ENCODE data around the gene SSC5D. TPM values are rescaled to one million over a fixed set of nuclear protein-coding genes. Genes with fewer than 3 reads are reported as not detected.

SSC5D gene
- polyA plus RNA-seq, 3 donors from 2014 or later = not detected

DNA sequence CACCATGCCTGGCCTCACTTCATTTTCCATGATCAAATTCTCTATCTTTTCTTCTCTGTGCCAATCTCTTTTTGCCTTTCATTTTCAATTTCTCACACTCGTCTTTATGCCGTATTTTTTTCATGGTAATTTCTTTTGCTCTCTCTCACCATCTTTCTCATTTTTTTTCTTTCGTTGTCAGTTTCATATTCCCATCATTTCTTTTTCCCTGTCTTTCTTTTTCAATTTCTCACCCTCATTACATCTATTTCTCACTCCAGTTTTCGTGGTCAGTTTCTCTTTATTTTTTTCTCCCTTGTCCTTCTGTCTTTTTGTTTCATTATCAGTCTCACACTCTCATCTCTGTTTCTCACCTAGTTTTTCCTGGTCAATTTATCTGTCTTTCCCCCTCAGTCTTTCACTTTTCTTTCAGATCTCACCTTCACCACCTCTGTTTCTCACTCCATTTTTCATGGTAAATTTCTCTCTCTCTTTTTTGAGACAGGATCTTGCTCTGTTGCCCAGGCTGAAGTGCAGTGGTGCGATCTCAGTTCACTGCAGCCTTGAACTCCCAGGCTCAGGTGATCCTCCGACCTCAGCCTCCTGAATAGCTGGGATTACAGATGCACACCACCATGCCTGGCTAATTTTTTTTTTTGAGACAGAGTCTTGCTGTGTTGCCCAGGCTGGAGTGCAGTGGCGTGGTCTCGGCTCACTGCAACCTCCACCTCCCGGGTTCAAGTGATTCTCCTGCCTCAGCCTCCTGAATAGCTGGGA, 14.1 kb downstream of the SSC5D start:
- peak overlapping the region in 4 of 5 donors; percentile 2 to 36 (median 26) for H3K4me3 Mint-ChIP-seq
- H3K4me1 Mint-ChIP-seq = peaks cover 16 to 28% of the 10 kb centered on the region in 2 donors
- H3K27ac Mint-ChIP-seq = peak overlapping the region in 3 of 6 donors; percentile 2 to 23 (median 17)
- peaks cover 4 to 10% (median 6%) of the 10 kb centered on the region in 3 donors for H3K27me3 Mint-ChIP-seq (ENCODE audit: low read depth in 3 of 3)
- DNase-seq = no peak
- no peaks in the 10 kb centered on the region for H3K9me3 Mint-ChIP-seq
- H3K36me3 Mint-ChIP-seq = peaks cover 0 to 8% (median 0%) of the 10 kb centered on the region in 3 donors

- peaks cover 4 to 10% (median 8%) of the 10 kb centered on the region in 3 donors for H3K27me3 Mint-ChIP-seq (ENCODE audit: low read depth in 3 of 3)
- no peaks in the 10 kb centered on the region for H3K9me3 Mint-ChIP-seq
- H3K4me1 Mint-ChIP-seq = peaks cover 14 to 28% of the 10 kb centered on the region in 2 donors
- peak overlapping the region; percentile 87 to 90 (median 88) for H3K4me3 Mint-ChIP-seq
- peak overlapping the region; percentile 80 to 95 (median 88) for H3K27ac Mint-ChIP-seq
- peak; percentile 29 to 46 (median 30) for DNase-seq
- peaks cover 0 to 8% (median 0%) of the 10 kb centered on the region in 3 donors for H3K36me3 Mint-ChIP-seq
Observed at GRCh38 chr19:55503157-55503501, 14.9 kb downstream of the SSC5D start.

DNA sequence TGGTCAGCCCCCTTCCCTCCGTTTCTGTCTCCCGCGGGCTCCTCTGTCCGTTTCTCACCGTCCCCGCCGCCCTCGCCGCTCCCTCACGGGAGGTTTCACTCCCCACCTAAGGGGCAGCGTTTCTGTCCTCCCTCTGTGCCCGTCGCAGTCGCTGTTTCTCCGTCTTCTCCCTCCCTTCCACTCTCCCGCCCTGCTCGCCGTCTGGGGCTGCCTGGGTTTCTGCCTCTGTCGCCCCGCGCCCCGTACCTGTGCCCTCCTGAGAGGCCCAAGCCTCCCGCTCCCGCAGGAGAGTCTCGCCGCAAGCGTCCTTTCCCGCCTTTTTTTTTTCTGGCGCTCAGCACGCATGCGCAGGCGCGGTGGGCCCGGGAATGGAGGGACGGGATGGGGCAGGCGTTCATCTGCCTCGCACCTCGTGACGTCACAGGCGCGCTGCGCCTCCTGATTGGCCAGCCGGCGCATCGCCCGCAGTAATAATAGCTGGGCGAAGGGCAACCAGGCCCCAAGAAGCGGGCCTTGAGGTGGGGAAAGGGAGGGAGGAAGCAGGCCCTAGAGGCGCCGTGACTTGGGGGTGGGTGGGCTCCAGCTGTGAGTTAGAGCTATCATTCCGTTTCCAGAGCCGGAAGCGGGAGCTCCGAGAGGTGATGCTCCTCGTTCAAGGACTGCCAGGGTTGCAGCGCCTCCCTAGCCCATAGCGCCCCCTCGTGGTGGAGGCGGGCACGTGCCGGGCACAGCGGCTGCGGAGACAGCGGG, 15.4 kb downstream of the SSC5D start:
- Mint-ChIP-seq H3K27me3 (ENCODE audit: low read depth in 3 of 3) (peaks cover 4 to 10% (median 8%) of the 10 kb centered on the region in 3 donors), H3K27ac (peak overlapping the region; percentile 80 to 95 (median 88)), H3K9me3 (no peaks in the 10 kb centered on the region), H3K36me3 (peaks cover 0 to 8% (median 0%) of the 10 kb centered on the region in 3 donors), H3K4me1 (peaks cover 14 to 28% of the 10 kb centered on the region in 2 donors), H3K4me3 (peak overlapping the region; percentile 87 to 90 (median 88))
- peak; percentile 91 to 95 (median 93) for DNase-seq

DNA sequence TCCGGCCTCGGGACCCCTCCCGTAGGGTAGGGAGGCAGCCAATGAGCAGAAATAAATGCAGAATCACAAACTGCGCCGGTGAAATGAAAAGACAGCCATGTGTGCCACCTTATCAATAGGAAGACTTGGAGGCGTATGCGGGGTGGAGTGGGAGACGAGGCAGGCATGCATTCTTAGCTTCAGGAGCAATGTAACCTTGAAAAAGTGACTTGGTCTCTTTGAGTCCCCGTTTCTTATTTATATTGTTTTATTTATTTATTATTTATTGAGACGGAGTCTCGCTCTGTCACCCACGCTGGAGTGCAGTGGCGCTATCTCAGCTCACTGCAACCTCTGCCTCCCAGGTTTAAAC, 16.0 kb downstream of the SSC5D start:
- H3K27ac Mint-ChIP-seq = peak overlapping the region in 2 of 6 donors; percentile 84 to 95

DNA sequence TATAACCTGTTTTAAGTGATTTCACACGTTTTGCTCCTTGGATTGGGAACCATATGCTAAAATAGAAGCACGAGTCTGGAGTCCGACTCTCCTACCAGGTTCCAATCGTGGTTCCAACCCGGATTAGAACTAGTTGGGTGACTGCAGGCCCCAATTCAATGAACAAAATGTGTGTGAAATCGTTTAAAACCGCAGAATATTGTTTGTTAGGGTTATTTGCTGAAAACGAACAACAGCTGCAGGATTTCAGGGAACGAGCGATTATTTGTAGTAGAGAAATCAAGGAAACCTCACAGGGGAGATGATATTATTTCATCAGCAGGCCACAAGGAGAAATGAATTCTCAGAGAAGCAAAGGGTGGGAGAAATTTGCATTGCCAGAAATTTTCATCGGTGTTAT, 16.7 kb downstream of the SSC5D start:
- no peaks in the 10 kb centered on the region for H3K9me3 Mint-ChIP-seq
- no peak overlapping the region for H3K4me3 Mint-ChIP-seq
- peaks cover 0 to 4% (median 0%) of the 10 kb centered on the region in 3 donors for H3K36me3 Mint-ChIP-seq
- DNase-seq = no peak
- peaks cover 14 to 28% of the 10 kb centered on the region in 2 donors for H3K4me1 Mint-ChIP-seq
- peaks cover 4 to 10% (median 8%) of the 10 kb centered on the region in 3 donors for H3K27me3 Mint-ChIP-seq (ENCODE audit: low read depth in 3 of 3)
- no peak overlapping the region for H3K27ac Mint-ChIP-seq

More for the DNA sequence above, 16.0 kb downstream of the SSC5D start:
- DNase-seq = no peak
- no peaks in the 10 kb centered on the region for H3K9me3 Mint-ChIP-seq
- H3K4me1 Mint-ChIP-seq = peaks cover 14 to 28% of the 10 kb centered on the region in 2 donors
- H3K36me3 Mint-ChIP-seq = peaks cover 0 to 7% (median 0%) of the 10 kb centered on the region in 3 donors
- H3K4me3 Mint-ChIP-seq = peak overlapping the region; percentile 87 to 90 (median 88)
- H3K27me3 Mint-ChIP-seq (ENCODE audit: low read depth in 3 of 3) = peaks cover 4 to 10% (median 8%) of the 10 kb centered on the region in 3 donors

- Mint-ChIP-seq H3K4me1 (peaks cover 10 to 13% of the 10 kb centered on the region in 2 donors), H3K4me3 (no peak overlapping the region), H3K27me3 (ENCODE audit: low read depth in 3 of 3) (peaks cover 4 to 12% (median 6%) of the 10 kb centered on the region in 3 donors), H3K36me3 (peaks cover 0 to 2% (median 0%) of the 10 kb centered on the region in 3 donors), H3K9me3 (no peaks in the 10 kb centered on the region), H3K27ac (no peak overlapping the region)
- DNase-seq = no peak
Observed at GRCh38 chr19:55508120-55508519, 19.9 kb downstream of the SSC5D start.

- H3K4me3 Mint-ChIP-seq = peak overlapping the region; percentile 70 to 83 (median 73)
- peak overlapping the region; percentile 68 to 93 (median 76) for H3K27ac Mint-ChIP-seq
- peak; percentile 90 to 92 (median 92) for DNase-seq
Observed at GRCh38 chr19:55516878-55517620, 28.8 kb downstream of the SSC5D start.

DNA sequence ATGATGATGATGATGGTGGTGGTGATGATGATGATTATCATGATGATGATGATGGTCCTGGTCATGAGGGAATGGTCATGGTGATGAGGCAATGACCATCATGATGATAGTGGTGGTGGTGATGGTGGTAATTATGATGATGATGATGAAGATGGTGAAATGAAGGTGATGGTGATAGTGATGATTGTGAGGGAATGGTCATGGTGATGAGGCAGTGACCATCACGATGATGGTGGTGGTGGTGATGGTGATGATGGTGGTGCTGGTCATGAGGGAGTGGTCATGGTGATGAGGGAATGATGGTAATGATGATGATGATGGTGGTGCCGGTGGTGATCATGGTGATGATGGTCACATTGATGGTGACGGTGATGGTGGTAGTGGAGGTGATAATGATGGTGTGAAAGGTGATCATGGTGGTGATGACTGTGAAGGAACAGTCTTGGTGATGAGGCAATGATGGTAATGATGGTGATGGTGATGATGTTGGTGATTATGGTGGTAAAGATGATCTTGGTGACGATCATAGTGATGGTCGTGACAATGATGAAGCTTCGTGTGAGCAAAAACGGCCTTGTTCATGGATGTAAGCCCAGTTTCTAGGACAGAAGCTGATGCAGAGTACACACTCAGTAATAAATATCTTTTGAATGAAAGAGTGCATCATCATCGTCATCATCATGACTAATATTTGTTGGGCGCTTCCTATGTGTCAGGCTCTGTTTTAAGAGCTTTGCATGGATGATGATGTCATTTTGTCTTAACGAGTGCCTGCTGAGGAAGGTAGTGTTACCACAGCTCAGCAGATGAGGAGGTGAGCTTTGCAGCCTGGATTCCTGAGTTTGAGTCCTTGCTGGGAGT, 31.4 kb downstream of the SSC5D start:
- peaks cover 3 to 5% of the 10 kb centered on the region in 2 donors for H3K4me1 Mint-ChIP-seq
- H3K4me3 Mint-ChIP-seq = no peak overlapping the region
- no peaks in the 10 kb centered on the region for H3K36me3 Mint-ChIP-seq
- DNase-seq = no peak
- no peak overlapping the region for H3K27ac Mint-ChIP-seq
- no peaks in the 10 kb centered on the region for H3K9me3 Mint-ChIP-seq
- peaks cover 0 to 3% (median 1%) of the 10 kb centered on the region in 3 donors for H3K27me3 Mint-ChIP-seq (ENCODE audit: low read depth in 3 of 3)

More at GRCh38 chr19:55516878-55517620, 28.8 kb downstream of the SSC5D start:
- H3K4me1 Mint-ChIP-seq = peaks cover 3 to 5% of the 10 kb centered on the region in 2 donors
- peaks cover 0 to 1% (median 1%) of the 10 kb centered on the region in 3 donors for H3K27me3 Mint-ChIP-seq (ENCODE audit: low read depth in 3 of 3)
- no peaks in the 10 kb centered on the region for H3K9me3 Mint-ChIP-seq
- H3K36me3 Mint-ChIP-seq = no peaks in the 10 kb centered on the region

GRCh38 chr19:55520691-55521292, 32.6 kb downstream of the SSC5D start:
- Mint-ChIP-seq H3K4me1 (peaks cover 3 to 5% of the 10 kb centered on the region in 2 donors), H3K9me3 (no peaks in the 10 kb centered on the region), H3K27ac (no peak overlapping the region), H3K27me3 (ENCODE audit: low read depth in 3 of 3) (peaks cover 0 to 5% (median 1%) of the 10 kb centered on the region in 3 donors), H3K36me3 (no peaks in the 10 kb centered on the region), H3K4me3 (no peak overlapping the region)
- no peak for DNase-seq

DNA sequence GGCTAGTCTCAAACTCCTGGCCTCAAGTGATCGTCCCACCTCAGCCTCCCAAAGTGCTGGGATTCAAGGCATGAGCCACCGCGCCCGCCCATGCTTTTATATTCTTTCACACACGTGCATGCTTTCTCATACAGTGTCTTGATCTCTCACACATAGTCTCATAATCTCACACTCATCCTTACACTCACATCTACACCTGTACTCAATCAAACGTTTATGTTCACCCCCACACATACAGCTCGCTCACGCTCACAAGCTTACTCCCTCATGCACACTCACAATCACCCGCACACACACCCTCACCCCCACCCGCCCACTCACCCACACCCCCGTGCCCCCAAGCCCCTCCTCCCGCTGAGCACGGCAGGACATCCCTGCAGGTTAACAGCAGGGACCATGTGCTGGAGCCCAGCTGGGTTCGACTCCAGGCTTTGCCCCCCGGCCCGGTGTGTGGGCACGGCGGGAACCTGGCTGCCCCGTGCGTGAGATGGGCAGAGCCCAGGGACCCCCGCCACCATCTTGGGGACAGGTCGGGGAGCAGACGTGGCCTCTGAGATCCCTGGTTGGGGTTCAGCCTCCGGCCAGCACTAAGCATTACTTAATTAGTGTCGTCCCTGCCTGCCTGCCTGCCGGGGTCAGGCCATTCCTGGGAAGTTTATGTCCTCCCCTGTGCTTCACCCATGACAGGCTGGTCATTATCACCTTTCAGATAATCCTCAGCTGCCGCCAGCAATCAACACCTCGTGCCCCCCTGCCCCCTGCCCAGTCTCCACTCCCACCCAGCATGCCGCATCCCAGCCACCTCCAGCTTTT, 37.3 kb downstream of the SSC5D start:
- Mint-ChIP-seq H3K27ac (no peak overlapping the region), H3K27me3 (ENCODE audit: low read depth in 3 of 3) (peaks cover 0 to 5% (median 0%) of the 10 kb centered on the region in 3 donors), H3K4me3 (no peak overlapping the region), H3K4me1 (no peaks in the 10 kb centered on the region), H3K9me3 (no peaks in the 10 kb centered on the region), H3K36me3 (no peaks in the 10 kb centered on the region)
- no peak for DNase-seq

DNA sequence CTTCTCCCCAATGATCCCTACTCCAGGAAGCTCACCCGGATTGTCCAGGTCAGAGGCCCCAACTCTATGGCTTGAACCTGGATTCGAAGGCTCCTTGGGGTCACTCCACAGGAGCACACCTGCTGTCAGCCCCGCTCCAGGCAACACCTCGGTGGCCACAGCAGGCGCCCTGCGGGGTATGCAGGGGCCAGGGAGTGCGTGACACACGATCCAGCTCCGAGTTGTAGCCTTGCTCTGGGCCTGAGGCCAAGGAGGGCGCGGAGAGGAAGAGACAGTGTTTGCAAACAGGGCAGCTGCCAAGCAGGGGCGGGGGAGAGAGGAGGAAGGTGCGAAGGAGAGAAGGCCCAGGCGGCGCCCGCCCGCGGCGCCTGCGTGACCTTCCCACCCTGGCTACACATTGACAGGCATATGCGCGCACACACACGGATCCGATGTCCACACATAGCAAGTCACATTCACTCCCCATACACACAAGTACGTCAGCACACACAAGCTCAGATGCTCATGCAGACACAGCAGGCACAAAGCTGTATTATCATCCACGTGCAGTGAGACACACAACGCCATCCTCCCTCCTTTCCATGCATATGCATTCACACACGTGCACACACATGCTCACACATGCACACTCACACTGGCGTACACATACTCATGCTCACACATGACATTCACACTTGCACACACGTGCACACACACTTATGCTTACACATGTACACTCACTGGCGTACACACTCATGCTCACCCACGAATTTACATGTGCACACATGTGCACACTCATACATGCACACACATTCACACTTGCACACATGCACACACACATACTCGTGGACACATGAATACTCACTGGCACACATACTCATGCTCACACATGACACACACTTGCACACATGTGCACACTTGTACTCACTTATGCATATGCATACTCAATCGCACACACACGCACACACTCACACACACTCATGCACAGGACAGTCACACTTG, 38.3 kb downstream of the SSC5D start:
- H3K4me3 Mint-ChIP-seq = no peak overlapping the region
- peaks cover 0 to 5% (median 0%) of the 10 kb centered on the region in 3 donors for H3K27me3 Mint-ChIP-seq (ENCODE audit: low read depth in 3 of 3)
- H3K36me3 Mint-ChIP-seq = no peaks in the 10 kb centered on the region
- H3K27ac Mint-ChIP-seq = no peak overlapping the region
- H3K4me1 Mint-ChIP-seq = no peaks in the 10 kb centered on the region
- no peak for DNase-seq
- H3K9me3 Mint-ChIP-seq = no peaks in the 10 kb centered on the region
